H1 (cell line): ENCODE measurements around the gene DCTN5. TPM values are rescaled to one million over a fixed set of nuclear protein-coding genes. Genes with fewer than 3 reads are reported as not detected.

Experiments used
- CEBPB ChIP-seq: IDR thresholded peaks from 2 replicates; pipeline ENCODE4 v1.6.1; 2012; ENCODE audit warnings: low read depth, low read length
- CHD2 ChIP-seq: IDR thresholded peaks from 2 replicates; pipeline ENCODE4 v1.6.1; 2012; ENCODE audit warnings: low read length, improper control_type of control experiment
- GTF2F1 ChIP-seq: IDR thresholded peaks from 2 replicates; pipeline ENCODE4 v1.6.1; 2012; ENCODE audit warnings: low read depth, low read length, improper control_type of control experiment, borderline replicate concordance
- HDAC2 ChIP-seq, 2 experiments: fragments of 300-600 bp in 1 of 2; sonication (generic) in 1 of 2; IDR thresholded peaks; 2 replicates each; pipeline ENCODE4 v1.6.1; 2011 to 2012; ENCODE audit warnings: low read depth in 2 of 2, low read length in 2 of 2, mild to moderate bottlenecking in 2 of 2, moderate library complexity in 2 of 2, borderline replicate concordance in 1 of 2, inconsistent platforms in 1 of 2
- RBBP5 ChIP-seq: IDR thresholded peaks from 2 replicates; pipeline ENCODE4 v1.7.1; 2012; ENCODE audit warnings: low read depth, mild to moderate bottlenecking, inconsistent platforms, low read length, moderate library complexity, borderline replicate concordance
- RFX5 ChIP-seq: IDR thresholded peaks from 2 replicates; pipeline ENCODE4 v1.6.1; 2011; ENCODE audit warnings: low read depth, low read length, improper control_type of control experiment, borderline replicate concordance
- SIN3A ChIP-seq, 2 experiments: IDR thresholded peaks in 1 of 2; conservative IDR thresholded peaks in 1 of 2; 2 replicates each; pipeline ENCODE4 v1.6.1; 2011 to 2012; ENCODE audit warnings: low read length in 2 of 2, improper control_type of control experiment in 1 of 2, low read depth in 1 of 2, mild to moderate bottlenecking in 1 of 2
- SUZ12 ChIP-seq: fragments of 200-600 bp; sonication (generic); IDR thresholded peaks from 2 replicates; pipeline ENCODE4 v1.6.1; 2012; ENCODE audit warnings: mild to moderate bottlenecking, inconsistent platforms, low read length, moderate library complexity, mixed read lengths
- polyA plus RNA-seq, 7 experiments: library from polyadenylated mRNA; depleted of rRNA in 3 of 7; stranded (reverse) in 5 of 7; unstranded in 2 of 7; fragments of >200 nt in 5 of 7; fragments of 200-250 nt in 2 of 7; gene quantifications; 1 replicate in 5 of 7; 2 replicates in 1 of 7; 4 replicates in 1 of 7; pipeline versions ENCODE4 v1.2.1 to v1.2.3, GENCODE V29; 2011 to 2013; ENCODE audit warnings: missing spikeins in 2 of 7, mixed read lengths in 2 of 7
- total RNA-seq: library from RNA; stranded (reverse); fragmentation: NEBNext Ultra II Directional; extraction: Animal tissue kit (Norgen Biotek cat#: 25700); gene quantifications from 2 replicates; pipeline ENCODE4 v1.2.1, GENCODE V29; 2021
- TF ChIP-seq, protein P1 (sequence below): IDR thresholded peaks from 2 replicates; pipeline ENCODE4 v1.6.1; 2012; ENCODE audit warnings: inconsistent platforms
- TF ChIP-seq, protein P2 (sequence below): IDR thresholded peaks from 2 replicates; pipeline ENCODE4 v1.6.1; 2012; ENCODE audit warnings: inconsistent platforms

Gene DCTN5
- total and polyA plus RNA-seq, 2 of the 8 experiments (the other 6 are each of a cell fraction or from before 2014, with no cell fraction given) = 36.0 to 74.0 TPM

DNA sequence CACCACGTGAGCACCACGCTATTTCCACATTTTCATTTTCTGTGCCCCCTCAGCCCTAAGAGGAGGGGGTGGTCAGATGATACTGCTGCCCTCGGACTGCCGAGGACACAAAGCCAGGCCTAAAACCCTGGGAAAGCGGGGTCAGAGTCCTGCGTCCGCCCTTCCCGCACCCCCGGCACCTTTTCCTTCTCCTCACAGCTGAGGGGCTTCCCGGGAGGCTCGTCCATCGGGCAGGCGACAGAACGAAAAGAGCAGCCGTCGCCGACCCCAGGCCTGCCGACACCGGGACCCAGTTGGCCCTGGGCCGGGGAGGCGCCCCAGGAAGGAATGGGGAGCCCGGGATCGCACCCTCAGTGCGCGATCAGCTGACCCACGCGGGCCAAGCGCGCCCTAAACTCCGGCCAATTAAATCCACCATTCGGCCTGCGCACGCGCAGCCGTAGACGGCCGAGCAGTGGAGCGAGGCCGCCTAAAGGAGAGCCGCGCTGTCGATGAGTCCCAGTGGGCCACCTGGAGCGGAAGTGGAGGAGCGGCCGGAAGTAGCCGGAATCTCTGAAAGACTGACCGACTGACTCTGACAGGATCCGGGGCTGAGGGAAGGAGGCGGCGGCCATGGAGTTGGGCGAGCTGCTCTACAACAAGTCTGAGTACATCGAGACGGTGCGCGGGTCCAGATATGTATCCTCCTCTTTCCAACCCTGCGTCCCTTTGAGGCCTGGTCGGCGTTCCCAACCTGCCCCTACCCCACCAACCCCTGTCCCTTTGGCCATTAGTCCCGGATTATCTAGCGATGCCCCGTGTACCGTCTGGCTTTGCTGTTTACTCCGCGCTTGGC lies at the start of gene DCTN5, which contains the start of gene PALB2 (continued):
- TF ChIP-seq, protein P1, sequence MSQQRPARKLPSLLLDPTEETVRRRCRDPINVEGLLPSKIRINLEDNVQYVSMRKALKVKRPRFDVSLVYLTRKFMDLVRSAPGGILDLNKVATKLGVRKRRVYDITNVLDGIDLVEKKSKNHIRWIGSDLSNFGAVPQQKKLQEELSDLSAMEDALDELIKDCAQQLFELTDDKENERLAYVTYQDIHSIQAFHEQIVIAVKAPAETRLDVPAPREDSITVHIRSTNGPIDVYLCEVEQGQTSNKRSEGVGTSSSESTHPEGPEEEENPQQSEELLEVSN = peak; percentile 80
- no peak for TF ChIP-seq CEBPB
- TF ChIP-seq RBBP5 = no peak
- TF ChIP-seq SUZ12 = no peak
- no peak for TF ChIP-seq GTF2F1
- no peak for TF ChIP-seq CHD2
- TF ChIP-seq, protein P2, sequence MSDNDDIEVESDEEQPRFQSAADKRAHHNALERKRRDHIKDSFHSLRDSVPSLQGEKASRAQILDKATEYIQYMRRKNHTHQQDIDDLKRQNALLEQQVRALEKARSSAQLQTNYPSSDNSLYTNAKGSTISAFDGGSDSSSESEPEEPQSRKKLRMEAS = peak; percentile 88
- peak; percentile 93 to 96 for TF ChIP-seq SIN3A (conservative IDR thresholded peaks at IDR 0.05 in 1 of 2, IDR thresholded peaks at IDR 0.05 in 1 of 2; ENCODE audit: low read depth in 1 of 2, low read length in 2 of 2)
- no peak; a peak in 1 of 4 replicates for TF ChIP-seq HDAC2 (IDR thresholded peaks at IDR 0.05; ENCODE audit: borderline replicate concordance in 1 of 2, low read depth in 2 of 2, low read length in 2 of 2)
- TF ChIP-seq RFX5 = 0 out of 2 replicates have a peak, but pooled peaks have one; percentile 5
